Inferior parietal cortex (tissue), 1 donor: ENCODE measurements around the gene ZNF628.
A peak's percentile ranks its signal among the peaks of the same experiment; 100 is the strongest.
"Not testable (repeated sequence)": the region's sequence is repeated elsewhere in the genome, so short reads cannot be mapped to it uniquely, and the experiment has no call there.

ENCODE experiments used
- DNase-seq: peaks from one replicate; pipeline ENCODE4 v3.0.0-alpha.2; 2016; ENCODE audit errors: extremely low spot score

ZNF628 gene

DNA sequence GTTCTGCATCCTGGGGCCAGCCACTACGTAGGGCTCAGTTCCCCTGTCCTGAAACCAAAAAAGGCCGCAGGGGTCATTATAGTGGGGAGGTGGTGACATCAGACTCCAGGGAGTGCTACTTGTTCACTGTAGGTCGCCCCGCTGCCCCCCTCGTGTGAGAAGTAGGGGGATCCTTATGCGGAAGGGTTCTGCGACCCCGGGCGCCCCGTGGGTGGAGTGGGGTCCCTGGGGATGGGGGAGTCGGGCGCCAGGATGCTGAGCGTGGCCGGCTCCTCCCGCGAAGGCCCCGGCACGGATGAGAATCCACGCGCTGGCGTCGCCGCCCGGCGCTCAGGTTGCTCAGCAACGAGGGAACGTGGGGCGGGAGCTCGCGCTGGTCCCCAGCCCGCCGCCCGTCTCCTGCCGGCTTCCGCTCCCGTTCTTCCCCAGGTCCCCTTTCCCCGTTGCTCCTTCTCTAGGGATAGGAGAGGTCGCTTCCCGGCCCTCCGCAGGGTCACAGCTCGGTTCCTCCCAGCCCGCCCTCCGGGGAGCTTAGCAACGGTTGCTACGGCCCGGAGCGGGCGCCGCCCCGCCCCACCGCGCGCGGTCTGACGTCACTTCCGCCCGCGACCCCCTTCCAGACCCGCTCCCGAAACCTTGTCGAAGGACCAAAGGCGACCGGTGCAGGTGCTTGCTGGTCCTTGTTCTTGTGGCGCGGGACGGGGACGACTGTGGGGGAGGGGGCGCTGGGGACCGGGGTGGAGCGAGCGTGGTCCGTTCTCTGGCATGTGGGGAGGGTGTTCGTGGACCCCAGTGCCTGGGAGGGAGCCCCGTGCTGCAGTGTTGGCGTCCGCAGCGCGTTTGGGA, 8.4 kb downstream of the ZNF628 start, which contains the start of gene NAT14:
TSS of gene NAT14 (plus strand) at position 596 of the 846 bp plus-strand sequence. CDS start 521 bp downstream, outside the sequence.
- DNase-seq, result peak; percentile 42

DNA sequence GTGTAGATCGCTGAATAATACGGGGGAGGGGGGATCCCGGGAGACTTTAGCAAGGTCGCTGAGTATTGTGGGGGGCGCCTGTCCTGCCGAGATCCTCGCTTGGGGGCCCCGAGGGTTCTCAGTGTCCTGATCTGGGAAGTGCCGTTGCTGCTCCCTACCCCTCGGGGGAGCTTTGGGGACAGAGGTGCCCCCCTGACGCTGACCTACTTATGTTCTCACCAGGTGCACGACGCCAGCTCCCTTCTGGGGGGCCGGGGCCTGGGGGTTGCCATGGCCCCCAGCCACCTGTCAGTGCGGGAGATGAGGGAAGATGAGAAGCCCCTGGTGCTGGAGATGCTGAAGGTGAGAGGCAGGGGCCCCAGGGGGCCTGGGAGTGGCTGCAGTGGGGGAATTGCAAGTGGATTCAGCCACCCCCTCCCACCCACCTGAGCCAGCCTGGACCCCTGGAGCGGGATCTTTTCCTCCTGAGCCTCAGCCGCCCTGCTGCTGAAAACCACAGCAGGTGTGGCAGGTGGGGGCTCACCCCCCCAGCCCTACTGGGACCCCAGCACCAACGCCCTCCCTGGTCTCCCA, 9.1 kb downstream of the ZNF628 start:
- no peak for DNase-seq

DNA sequence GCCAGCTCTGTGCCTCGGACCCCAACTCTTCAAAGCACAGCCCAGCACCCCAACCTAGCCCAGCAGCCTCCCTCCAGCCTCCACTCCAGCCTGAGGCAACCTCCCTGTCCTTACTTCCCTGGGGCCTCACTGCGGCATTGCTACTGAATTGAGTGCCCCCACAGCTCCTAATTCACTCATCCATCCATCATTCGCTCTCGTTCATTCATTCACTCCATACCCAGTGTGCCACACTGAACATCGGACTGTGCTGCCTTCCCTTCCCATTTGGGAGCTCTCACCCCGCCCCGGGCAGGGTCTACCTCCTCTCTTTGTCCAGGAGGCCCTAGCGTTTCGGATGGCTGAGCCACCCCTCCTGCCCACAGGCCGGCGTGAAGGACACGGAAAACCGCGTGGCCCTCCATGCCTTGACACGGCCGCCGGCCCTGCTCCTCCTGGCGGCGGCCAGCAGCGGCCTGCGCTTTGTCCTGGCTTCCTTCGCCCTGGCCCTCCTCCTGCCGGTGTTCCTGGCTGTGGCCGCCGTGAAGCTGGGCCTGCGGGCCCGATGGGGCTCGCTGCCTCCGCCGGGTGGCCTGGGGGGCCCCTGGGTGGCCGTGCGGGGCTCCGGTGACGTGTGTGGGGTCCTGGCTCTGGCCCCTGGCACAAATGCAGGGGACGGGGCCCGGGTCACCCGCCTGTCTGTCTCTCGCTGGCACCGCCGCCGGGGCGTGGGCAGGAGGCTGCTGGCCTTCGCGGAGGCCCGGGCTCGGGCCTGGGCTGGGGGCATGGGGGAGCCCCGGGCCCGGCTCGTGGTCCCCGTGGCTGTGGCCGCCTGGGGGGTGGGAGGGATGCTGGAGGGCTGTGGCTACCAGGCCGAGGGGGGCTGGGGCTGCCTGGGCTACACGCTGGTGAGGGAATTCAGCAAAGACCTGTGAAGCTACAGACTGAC, 9.9 kb downstream of the ZNF628 start:
- DNase-seq, result no peak

DNA sequence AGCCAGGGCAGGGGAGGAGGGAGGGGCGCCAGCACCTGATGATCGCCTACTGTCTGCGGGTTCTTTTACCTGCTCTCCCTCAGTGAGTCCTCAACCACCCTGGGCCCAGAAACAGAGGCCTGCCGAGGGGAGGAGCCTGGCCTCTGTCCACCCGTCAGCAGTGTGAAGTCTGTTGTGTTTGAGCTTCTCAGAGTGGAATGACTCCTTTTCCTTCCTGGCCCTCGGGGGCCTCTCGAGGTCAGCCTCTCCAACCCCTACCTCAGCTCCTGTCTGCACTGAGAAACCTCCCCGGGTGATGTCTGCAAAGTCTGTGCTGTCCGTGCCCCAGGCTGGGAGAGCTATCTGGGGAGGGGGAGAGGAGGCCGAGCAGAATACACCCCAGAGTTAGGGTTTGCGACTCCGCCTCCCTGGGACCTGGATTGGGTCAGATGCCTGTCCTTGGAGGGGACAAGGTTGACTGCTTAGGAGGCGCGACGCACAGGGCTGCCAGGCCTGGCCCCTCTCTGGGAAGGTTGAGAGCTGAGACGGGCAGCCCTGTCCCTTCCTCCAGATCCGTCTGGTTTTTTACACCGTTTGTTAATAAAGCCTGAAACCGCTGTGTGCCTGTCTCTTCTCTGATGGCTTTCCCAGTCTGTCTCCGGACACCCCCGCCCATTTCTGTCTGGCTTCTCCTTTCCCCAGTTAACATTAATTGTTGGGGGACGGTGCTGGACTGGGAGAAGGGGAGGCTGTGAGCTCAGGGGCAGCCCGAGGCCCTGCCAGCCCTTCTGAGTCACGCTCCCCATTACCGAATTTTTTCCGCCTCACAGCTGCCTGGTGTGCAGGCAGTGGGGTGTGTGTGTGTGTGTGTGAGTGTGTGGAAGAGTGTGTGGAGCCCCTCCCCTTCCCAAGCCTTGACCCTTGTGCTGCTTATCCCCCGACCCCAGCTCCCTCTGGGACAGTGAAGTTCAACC, 10.8 kb downstream of the ZNF628 start:
- no peak for DNase-seq

DNA sequence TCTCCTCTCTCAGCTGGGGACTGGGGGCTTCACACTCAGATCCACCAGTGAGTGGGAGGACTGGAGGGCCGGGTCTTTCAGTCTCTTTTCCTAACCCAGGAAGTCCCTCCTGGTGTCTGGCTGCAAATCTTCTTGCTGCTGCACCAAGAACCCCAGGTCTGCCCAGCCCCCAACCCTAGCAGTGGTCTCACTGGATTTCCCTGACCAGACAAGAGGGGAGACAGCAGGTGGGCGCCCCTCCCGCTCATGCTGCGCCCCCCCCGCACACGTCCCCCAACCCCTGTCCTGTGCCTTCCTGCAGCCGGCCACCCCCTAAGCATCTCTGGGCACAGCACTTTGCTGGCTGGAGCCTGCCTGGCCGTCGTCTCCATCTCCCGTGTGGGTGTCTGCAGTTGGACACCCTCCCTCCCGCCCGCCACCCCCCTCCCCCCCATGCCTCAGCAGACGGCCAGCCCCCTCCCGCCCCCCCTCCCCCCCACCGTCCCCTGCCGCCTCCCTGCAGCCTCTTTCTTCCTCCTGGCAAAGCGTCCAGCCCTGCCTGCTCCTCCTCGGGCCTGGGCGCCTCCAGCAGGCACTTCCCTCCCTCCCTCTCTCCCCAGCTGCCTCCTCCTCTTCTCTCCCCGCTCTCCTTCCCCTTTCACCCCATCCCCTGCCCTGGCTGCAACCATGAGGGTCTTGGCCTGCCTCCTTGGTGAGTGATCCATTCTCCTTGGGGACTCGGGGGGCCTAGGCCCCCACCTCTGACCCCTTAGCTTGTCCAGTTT, 11.7 kb downstream of the ZNF628 start, which contains the start of gene SSC5D:
TSS of gene SSC5D (plus strand) at position 513 of the 764 bp plus-strand sequence. CDS start at position 667, 154 bp downstream.
- no peak for DNase-seq

DNA sequence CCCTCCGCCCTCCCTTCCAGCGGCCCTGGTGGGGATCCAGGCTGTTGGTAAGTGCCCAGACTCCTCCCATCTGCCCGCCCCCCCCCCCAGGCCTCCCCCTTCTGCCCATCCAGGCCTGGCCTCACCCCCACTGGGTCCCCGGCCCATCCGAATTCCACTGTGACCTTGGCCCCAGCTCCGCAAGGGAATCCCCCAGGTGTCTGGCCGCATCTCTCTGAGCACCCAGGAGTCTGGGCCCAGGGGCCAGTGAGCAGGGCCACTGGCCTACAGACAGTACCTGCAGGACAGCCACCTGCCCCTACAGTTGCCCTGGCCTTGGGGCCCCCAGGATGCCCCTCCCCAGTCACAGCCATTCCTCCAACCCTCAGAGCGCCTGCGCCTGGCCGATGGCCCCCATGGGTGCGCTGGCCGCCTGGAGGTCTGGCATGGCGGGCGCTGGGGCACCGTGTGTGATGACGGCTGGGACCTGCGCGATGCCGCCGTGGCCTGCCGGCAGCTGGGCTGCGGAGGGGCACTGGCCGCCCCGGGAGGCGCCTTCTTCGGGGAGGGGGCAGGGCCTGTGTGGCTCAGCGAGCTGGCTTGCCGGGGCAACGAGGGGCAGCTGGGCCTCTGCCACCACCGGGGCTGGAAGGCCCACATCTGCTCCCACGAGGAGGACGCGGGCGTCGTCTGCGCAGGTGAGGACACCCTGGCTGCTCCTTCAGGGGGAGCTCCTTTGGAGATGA, 12.7 kb downstream of the ZNF628 start:
- no peak for DNase-seq

DNA sequence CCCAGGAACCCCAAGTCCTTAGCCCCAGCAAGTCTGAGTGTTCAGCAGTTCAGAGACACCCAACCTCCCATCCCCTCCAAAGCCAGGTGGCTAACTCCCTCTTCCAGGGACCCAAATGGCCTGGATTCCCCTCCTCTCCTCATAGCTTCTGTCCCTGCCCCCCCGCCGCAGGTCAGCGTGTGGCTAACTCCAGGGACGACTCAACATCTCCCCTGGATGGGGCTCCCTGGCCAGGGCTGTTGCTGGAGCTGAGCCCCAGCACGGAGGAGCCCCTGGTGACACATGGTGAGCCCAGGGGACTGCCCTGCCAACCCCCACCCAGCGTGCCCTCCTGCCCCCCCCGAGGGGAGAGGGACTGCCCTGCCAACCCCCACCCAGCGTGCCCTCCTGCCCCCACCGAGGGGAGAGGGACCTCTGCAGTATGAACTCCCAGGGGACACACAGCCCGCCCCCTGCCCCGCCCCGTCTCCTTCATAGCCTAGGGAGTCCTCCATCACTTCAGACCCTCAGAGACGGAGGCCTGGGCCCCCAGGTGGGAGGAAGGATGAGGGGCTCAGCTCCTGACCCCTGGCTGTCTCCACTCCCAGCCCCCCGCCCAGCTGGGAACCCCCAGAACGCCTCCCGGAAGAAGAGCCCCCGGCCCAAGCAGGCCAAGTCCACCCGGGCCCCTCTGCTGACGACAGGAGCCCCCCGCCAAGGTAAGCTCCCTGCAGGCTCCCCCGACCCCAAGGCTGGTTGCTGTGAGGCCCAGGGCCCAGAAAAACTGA, 13.5 kb downstream of the ZNF628 start:
- DNase-seq, result no peak

DNA sequence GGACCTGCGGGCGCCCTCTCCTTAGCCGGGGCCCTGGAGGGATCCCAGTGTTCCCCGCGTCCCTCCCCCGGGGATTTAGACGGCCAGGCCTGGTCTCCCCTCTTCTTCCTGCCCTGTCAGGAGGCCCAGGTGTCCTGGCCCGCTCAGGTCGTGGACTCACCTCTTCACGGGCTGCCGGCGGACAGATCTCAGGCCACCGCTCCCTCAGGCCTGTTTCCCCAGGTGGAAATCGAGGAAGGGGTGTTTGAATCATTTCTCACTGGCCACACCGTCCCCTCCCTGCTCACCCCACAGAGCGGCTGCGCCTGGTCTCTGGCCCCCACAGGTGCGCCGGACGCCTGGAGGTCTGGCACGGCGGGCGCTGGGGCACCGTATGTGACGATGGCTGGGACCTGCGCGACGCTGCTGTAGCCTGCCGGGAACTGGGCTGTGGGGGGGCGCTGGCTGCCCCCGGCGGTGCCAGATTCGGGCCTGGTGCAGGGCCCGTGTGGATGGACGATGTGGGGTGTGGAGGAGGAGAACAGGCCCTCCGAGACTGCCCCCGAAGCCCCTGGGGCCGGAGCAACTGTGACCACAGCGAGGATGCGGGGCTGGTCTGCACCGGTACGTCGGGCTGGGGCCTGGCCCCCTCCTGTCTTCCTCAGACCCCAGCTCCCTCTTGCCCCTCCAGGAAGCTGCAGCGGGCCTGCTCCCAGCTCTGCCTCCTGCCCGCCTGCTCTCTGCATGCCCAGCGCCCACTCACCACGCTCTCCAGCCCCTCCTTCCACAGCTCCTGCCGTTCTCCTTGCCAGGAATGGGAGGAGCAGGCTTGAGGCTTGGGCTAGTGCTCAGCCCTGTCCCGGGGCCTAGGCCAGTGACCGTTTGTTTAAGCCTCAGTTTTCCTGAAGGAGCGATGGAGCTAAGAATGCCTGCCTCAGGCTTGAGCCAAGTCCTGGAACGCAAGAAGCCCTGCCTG, 14.3 kb downstream of the ZNF628 start:
- no peak for DNase-seq

DNA sequence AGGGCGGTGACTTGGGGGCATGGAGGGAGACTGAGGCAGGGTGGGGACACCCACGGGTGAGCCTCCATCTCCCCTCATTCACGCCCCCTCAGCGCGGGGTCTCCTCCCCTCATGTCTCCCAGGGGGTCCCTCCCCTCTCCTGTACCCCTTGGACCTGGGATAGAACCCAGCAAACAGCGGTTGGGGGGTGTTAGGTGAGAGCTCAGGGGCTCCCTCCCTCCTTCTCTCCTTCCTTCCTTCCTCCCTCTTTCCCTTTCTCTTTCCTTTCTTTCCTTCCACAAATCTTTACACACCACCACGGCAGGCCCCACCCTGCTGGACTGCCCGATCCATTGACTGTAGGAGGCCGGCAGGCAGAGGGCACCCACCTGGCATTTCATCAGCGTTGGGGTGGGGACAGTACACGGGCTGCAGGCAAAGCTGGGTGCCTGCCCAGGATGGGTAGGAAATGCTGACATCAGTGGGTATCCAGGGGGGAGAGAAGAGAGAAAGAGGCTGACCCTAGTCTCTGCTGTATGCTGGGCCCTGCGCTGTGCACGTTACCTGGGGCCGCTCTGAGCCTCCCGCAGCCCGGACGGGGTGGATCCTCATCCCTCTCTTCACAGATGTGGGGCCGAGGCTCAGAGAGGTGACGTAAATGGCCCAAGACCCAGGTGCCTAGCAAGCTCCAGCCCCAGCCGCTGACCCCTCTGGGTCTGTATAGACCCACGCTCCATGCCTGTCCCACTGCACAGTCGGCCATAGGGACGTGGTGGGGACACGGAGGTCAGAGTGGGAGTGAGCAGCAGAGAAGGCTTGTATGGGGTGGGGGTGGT, 15.3 kb downstream of the ZNF628 start:
- DNase-seq, result no peak

DNA sequence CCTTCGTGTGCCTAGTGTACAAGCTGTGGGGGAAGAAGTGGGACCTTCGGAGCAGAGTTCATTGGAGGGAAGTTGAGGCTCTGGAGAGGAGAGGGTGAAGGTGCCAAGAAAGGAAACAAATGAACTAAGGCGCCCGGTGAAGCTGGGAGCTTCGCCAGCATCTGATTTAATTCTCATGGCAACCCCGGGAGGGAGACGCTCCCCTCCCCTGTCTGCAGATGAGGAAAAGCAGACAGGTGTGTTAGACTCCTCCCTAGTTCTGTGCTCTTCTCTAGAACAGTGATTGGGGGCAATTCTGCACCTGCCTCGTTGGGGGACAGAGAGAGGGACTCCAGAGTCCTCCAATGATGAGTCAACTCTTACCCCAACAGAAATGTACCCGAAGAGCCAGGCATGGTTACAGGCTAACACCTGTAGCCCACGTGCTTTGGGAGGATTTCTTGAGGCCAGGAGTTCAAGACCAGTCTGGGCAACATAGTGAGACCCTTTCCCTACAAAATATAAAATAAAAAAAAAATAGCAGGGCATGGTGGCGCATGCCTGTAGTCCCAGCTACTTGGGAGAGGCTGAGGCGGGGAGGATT, 16.0 kb downstream of the ZNF628 start:
- DNase-seq, result no peak

DNA sequence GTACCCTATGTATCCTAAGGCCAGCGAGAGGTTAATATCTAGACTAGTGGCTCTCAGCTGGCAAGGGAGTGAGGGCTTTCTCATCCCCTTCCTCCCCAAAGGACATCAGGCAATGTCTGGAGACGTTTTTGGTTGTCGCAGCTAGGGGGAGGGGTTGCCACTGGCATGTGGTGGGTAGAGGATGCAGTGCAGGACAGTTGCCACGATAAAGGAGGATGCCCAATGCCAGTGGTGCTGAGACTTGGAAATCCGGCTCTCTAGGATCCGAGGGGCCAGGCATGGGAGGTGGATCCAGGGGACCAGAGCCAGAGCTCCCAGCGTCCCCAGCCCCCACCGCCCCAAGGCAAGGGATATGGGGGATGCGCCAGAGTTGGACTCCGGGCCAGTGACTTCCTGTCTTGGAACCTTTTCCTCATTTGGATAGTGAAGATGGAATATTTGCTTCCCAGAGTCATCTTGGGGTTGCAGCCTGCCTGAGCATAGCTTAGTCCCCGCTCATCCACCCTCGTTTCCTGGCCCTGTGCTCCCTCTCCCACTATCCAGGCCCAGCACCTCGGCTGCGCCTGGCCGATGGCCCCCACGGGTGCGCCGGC, 16.7 kb downstream of the ZNF628 start:
- DNase-seq, result no peak

DNA sequence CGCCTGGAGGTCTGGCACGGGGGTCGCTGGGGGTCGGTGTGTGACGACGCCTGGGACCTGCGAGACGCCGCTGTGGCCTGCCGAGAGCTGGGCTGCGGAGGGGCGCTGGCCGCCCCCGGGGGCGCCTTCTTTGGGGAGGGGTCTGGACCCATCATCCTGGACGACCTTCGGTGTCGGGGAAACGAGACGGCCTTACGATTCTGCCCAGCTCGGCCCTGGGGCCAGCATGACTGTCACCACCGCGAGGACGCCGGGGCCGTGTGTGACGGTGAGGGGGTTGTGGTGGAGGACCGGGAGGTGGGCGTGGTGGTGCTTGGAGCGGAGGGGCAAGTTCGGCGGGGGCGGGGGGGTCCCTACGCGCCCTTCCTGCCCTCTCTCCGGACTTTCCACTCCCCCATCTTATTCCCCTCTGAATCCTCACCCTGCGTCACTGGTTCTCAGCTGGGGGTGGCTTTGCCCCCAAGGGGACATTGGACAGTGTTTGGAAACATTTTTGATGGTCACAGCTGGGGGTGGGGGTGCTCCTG, 17.3 kb downstream of the ZNF628 start:
- DNase-seq, result no peak

DNA sequence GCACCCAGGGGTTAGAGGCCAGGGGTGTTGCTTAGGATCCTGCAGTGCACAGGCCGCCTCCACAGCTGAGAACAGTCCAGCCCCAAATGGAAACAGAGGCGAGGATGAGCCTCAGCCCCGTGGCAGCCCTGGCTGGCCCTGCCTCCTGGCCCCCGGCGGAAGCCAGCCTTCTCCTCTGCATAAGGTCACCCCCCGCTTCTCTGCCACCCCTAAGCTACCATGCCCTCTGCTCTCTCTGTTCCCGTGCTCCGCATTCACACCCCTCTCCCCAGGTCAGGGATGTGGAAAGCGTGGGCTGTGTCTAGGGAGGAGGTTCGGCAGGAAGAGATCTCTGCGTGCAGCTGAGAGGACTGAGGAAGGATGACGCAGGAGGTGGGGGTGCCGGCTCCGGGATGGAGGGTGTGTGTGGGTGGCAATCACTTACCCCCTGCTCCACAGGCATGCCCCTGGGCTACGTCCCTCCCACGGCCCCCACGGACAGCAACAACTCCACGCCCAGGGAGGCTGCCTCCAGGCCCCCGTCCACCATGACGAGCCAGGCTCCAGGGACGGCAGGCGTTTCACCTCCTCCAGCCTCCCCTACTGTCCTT, 17.9 kb downstream of the ZNF628 start:
- DNase-seq, result no peak

DNA sequence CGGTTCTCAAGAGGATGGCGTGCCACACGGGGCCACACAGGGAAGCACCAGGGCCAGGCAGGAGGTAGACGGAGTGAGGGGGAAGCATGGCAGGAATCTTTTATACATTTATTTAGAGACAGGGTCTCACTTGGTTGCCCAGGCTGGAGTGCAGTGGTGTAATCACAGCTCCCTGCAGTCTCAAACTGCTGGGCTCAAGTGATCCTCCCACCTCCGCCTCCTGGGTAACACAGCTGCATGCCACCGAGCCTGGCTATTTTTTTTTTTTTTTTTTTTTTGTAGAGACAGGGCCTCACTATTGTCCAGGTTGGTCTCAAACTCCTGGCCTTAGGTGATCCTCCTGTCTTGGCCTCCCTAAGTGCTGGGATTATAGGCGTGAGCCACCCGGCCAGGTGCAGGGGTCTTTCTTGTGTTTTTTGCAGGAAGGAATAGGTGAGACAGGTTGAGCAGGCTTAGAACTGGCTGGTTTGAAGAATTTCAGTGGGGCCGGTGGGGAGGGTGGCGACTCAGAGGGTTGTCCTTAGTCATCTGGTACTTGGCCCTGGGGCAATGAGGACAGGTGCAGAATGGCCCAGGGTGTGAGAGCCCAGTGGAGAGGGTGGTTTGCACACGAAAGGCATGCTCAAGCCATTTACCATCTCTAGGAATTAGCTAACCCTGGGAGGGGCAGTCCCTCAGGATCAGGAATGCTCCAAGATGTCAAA, 19.4 kb downstream of the ZNF628 start:
- no peak for DNase-seq

DNA sequence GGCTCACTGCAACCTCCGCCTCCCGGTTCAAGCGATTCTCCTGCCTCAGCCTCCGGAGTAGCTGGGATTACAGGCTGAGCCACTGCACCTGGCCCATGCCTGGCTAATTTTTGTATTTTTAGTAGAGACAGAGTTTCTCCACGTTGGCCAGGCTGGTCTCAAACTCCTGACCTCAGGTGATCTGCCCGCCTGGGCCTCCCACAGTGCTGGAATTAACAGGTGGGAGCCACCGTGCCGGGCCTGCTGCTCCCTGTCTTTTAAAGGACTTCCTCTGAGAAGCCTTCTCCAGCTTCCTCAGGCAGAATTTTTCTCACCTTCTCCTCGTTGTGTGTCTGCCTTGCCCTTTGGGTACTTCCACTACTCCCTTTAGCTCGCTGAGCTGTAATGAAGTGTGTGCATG, 20.4 kb downstream of the ZNF628 start:
- not testable (repeated sequence) for DNase-seq
